GM12891 (cell line): ENCODE data around the gene TCF7L1.

ENCODE experiments used
- PAX5 ChIP-seq: IDR thresholded peaks from 2 replicates; pipeline ENCODE4 v1.6.1; 2011; ENCODE audit warnings: low read length, moderate library complexity, mild to moderate bottlenecking; ENCODE audit not compliant: insufficient read depth, severe bottlenecking
- POLR2A ChIP-seq: IDR thresholded peaks from 2 replicates; pipeline ENCODE4 v1.6.1; 2011; ENCODE audit warnings: low read depth, low read length, control low read depth
- POLR2AphosphoS5 ChIP-seq: IDR thresholded peaks from 2 replicates; pipeline ENCODE4 v1.6.1; 2011; ENCODE audit warnings: low read depth, low read length, control low read depth
- SPI1 ChIP-seq: IDR thresholded peaks from 2 replicates; pipeline ENCODE4 v1.6.1; 2011; ENCODE audit warnings: low read depth, low read length, control low read depth
- TAF1 ChIP-seq: IDR thresholded peaks from 2 replicates; pipeline ENCODE4 v1.6.1; 2011; ENCODE audit warnings: low read depth, low read length, control low read depth

- no peak for TF ChIP-seq POLR2AphosphoS5
- no peak for TF ChIP-seq POLR2A
- no peak for TF ChIP-seq PAX5
- TF ChIP-seq TAF1, result no peak
- no peak for TF ChIP-seq SPI1
These were observed 15.0 kb downstream of the TCF7L1 start for GRCh38 chr2:85148190-85148589.
